ENCODE results near the gene USP22.

GRCh38 chr17:20967776-20968175, 75.0 kb downstream of the USP22 start:
- no peak for TF ChIP-seq EZH2 (conservative IDR thresholded peaks at IDR 0.05; ENCODE audit: low read depth, low read length)
- no peak for TF ChIP-seq CBFB (CRISPR knock-in tag; IDR thresholded peaks at IDR 0.05)
